ENCODE measurements around the gene ACTN3.

DNA sequence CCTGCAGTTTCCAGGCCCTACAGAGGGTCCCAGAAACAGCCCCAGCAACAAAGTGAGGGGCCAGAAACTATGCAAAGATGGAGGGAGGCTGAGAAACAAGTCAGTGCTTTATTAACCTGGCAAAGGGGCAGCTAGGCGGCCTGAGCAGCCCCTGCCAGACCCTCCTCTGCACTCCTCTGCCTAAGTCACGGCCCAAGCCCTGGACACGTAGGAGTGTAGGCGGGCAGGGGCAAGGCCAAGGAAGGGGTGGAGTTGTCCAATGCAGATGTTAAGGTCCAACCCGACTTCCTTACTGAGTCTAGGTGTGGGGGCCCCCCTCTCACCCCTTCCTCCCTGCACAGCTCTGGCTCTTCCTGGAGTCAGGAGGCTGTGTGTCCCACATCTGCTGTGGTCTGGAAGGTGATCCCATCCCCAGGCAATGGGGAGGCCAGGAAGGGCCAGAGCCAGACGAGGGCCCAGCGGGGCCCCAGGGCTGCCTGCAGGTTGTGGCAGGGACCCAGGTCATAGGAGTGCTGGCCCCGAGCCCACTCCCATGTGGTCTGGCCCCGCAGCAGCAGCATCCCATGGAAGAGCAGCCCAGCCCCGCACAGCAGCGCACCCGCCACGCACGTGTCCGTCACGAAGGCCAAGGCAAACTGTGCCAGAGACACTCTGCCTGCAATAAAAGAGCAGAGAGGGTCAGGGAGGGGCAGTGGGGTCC, 7.4 kb upstream of the ACTN3 start:
- TF ChIP-seq, protein P1, sequence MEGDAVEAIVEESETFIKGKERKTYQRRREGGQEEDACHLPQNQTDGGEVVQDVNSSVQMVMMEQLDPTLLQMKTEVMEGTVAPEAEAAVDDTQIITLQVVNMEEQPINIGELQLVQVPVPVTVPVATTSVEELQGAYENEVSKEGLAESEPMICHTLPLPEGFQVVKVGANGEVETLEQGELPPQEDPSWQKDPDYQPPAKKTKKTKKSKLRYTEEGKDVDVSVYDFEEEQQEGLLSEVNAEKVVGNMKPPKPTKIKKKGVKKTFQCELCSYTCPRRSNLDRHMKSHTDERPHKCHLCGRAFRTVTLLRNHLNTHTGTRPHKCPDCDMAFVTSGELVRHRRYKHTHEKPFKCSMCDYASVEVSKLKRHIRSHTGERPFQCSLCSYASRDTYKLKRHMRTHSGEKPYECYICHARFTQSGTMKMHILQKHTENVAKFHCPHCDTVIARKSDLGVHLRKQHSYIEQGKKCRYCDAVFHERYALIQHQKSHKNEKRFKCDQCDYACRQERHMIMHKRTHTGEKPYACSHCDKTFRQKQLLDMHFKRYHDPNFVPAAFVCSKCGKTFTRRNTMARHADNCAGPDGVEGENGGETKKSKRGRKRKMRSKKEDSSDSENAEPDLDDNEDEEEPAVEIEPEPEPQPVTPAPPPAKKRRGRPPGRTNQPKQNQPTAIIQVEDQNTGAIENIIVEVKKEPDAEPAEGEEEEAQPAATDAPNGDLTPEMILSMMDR (IDR thresholded peaks at IDR 0.05) = no peak
- no peak for TF ChIP-seq POLR2A (IDR thresholded peaks at IDR 0.05)

Data from body of pancreas (tissue), 4 donors.